ENCODE data around the gene NALCN.

Gene NALCN

DNA sequence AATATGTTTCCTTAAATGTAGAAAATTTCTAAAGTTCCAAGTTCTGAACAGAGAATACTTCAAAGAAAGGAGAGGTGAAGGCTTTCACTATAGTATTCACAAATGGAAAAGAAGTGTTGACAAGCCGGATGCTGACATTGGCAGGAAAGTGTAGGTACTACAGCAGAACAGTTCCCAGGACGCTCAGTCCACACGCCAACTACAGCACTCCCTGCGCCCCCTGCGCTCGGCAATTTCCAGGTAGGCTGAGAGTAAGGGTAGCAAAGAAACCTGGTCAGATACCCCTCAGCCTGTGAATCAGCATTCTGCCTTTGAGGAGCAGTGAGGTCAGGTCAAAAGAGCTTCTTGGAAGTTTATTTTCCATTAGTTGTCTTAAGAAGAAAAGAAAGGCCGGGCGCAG, 115.3 kb downstream of the NALCN start:
- no peak for TF ChIP-seq CTCF (IDR thresholded peaks at IDR 0.05; ENCODE audit: low read depth, low read length)
- no peak for DNase-seq (ENCODE audit: low read depth, low spot score)
- in situ Hi-C loops (cut with HindIII; ENCODE audit: low sequenced_read_pairs), result no loop called here
- H3K4me3 ChIP-seq (ENCODE audit: low read depth, low read length), result no peak overlapping the region

GRCh38 chr13:101300531-101300930, 115.8 kb downstream of the NALCN start:
- in situ Hi-C loops (cut with HindIII; ENCODE audit: low sequenced_read_pairs), result no loop called here
- no peak overlapping the region for H3K4me3 ChIP-seq (ENCODE audit: low read depth, low read length)
- TF ChIP-seq CTCF (IDR thresholded peaks at IDR 0.05; ENCODE audit: low read depth, low read length), result no peak
- DNase-seq (ENCODE audit: low read depth, low spot score), result no peak

GRCh38 chr13:101298517-101298916, 117.8 kb downstream of the NALCN start:
- H3K4me3 ChIP-seq (ENCODE audit: low read depth, low read length), result no peak overlapping the region
- no peak for TF ChIP-seq CTCF (IDR thresholded peaks at IDR 0.05; ENCODE audit: low read depth, low read length)
- in situ Hi-C loops (cut with HindIII; ENCODE audit: low sequenced_read_pairs), result no loop called here
- DNase-seq (ENCODE audit: low read depth, low spot score), result no peak

DNA sequence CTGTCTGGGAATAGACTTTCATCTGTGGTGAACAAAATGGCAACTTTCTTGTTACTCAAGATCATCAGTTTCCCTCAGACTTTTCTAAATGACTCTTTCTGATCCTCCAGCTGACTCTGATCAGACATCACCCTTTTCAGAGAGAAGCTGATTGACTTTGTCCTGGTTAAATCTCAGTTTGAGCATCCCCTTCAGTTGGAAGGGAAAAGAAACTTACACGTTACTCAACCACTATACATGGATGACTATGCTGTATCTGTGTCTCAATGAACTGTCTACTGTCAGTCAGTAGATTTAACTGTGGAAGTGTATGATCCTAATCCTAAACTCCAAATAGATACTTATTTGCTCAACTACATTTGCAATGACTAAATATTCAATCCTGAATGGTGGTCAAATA, 118.5 kb downstream of the NALCN start:
- no peak for TF ChIP-seq CTCF (IDR thresholded peaks at IDR 0.05; ENCODE audit: low read depth, low read length)
- in situ Hi-C loops (cut with HindIII; ENCODE audit: low sequenced_read_pairs), result no loop called here
- no peak for DNase-seq (ENCODE audit: low read depth, low spot score)
- H3K4me3 ChIP-seq (ENCODE audit: low read depth, low read length), result no peak overlapping the region

DNA sequence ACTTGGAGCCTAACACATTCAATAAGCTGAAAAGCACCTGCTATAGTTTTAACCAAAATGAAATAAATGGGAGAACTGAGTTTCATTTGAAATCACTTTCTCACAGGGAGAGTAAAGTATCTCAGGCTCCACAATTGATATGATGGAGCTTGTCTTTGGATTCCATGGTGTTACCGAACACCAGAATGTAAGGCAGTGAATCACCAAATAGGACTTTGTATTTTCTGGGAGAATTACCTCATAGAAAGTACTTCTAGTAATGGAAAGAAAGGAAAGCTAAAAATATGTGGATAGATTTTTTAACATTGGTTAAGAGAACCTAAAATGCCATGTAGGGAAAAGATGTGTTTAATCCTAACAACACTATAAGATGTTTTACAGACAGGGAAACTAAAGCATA, 123.6 kb downstream of the NALCN start:
- DNase-seq (ENCODE audit: low read depth, low spot score), result peak; percentile 50
- H3K4me3 ChIP-seq (ENCODE audit: low read depth, low read length), result no peak overlapping the region
- in situ Hi-C loops (cut with HindIII; ENCODE audit: low sequenced_read_pairs), result no loop called here
- no peak for TF ChIP-seq CTCF (IDR thresholded peaks at IDR 0.05; ENCODE audit: low read depth, low read length)

DNA sequence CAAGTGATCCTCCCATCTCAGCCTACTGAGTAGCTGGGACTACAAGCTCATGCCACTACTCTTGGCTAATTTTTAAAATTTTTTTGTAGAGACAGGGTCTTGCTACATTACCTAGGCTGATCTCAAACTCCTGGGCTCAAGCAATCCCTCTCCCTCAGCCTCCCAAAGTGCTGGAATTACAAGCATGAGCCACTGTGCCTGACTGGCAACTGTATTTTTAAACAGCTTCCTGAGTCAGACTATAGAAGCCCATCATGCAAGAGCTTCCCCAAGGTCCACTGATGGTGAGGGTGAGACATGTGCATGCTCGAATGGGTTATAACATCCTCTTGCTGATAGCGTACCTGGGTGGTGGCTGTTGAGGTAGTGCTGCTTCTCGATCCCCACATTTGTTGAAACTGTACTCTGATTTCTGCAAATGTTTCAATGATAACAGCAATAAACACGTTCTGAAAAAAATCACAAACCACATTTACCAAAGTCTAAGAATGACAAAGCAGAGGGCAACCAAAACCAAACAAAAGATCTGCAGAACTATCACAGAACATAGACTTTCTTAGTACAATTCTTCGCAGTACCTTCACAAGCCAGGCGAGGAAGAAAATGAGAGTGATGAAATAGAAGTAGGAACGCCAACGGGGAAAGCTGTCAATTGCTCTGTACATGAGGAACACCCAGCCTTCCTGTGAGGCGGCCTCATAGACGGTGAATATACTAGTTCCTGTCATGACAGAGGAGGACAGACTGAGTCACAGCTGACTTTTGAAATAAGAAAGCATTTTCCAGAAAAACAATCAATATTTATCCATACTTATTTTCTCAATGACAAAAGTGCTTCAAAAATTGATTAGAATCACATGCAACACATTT, 124.4 kb downstream of the NALCN start:
- no peak overlapping the region for H3K4me3 ChIP-seq (ENCODE audit: low read depth, low read length)
- TF ChIP-seq CTCF (IDR thresholded peaks at IDR 0.05; ENCODE audit: low read depth, low read length), result no peak
- in situ Hi-C loops (cut with HindIII; ENCODE audit: low sequenced_read_pairs), result no loop called here
- DNase-seq (ENCODE audit: low read depth, low spot score), result no peak
